Measurements from ENCODE around the gene NKIRAS1. TPM values are rescaled to one million over a fixed set of nuclear protein-coding genes. Genes with fewer than 3 reads are reported as not detected.
"Not testable (repeated sequence)": the region's sequence is repeated elsewhere in the genome, so short reads cannot be mapped to it uniquely, and the experiment has no call there.

NKIRAS1 gene
- total RNA-seq, 2 experiments from 2014 or later = 3.6 to 3.9 TPM

DNA sequence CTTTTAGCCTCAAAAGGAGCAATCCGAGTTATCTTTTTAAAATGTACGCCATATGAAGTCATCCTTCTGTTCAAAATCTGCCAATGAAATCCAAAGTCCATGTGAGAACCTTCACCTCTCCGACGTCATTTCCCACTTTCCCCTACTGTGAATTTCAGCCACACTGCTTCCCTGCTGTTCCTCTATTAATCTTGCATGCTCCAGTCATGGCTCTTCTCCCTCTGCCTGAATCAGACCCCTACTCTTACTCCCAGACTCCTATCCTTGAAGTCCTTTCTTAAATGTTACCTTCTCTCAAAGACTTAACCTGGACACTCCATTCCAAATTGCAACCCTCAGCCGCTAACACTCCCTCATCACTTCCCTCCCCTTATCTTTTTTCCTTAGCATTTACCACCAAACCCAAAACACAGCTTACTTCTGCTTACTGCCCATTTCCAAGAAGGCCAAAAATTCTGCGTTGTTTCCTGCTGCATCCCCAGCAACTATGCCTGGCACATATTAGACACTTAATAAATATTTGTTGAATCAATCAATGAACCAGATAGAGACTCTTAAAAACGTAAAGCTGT is 1.2 kb downstream of the NKIRAS1 start:
- Mint-ChIP-seq H3K9me3 (no peaks in the 10 kb centered on the region), H3K4me3 (peak overlapping the region; percentile 99), H3K36me3 (ENCODE audit: low read depth) (peaks cover 38% of the 10 kb centered on the region), H3K27me3 (peaks cover 2% of the 10 kb centered on the region), H3K4me1 (ENCODE audit: low read depth) (peaks cover 38% of the 10 kb centered on the region), H3K27ac (peak overlapping the region; percentile 99)
- ATAC-seq (no peak), DNase-seq (no peak)
- ChIA-PET POLR2A (interaction anchor here (0.6 to 5.0 kb wide), 16 partner anchors 7 to 107 kb away, joined by 3 to 60 read pairs (median 10); partner anchors contain the start of genes NR1D2 and UBE2E1), CTCF (interaction anchor here (0.7 to 1.2 kb wide), 3 partner anchors 10 to 18 kb away, joined by 3 read pairs; no protein-coding TSS in a partner anchor)
- intact Hi-C loops (cut with micrococcal nuclease) = loop anchor here (2.0 to 10.0 kb wide), 2 partner anchors 29 to 111 kb away; partner anchors contain the start of genes NR1D2 and UBE2E1
- TF ChIP-seq CTCF (IDR thresholded peaks at IDR 0.05) = no peak

GRCh38 chr3:23913873-23914743 is 2.7 kb downstream of the NKIRAS1 start:
- Mint-ChIP-seq H3K27me3 (peaks cover 2% of the 10 kb centered on the region), H3K9me3 (no peaks in the 10 kb centered on the region), H3K4me3 (no peak overlapping the region), H3K27ac (no peak overlapping the region), H3K4me1 (ENCODE audit: low read depth) (peaks cover 26% of the 10 kb centered on the region), H3K36me3 (ENCODE audit: low read depth) (peaks cover 27% of the 10 kb centered on the region)
- ATAC-seq (no peak), DNase-seq (no peak)
- no peak for TF ChIP-seq CTCF (IDR thresholded peaks at IDR 0.05)
- intact Hi-C loops (cut with micrococcal nuclease) = loop anchor here (10.0 kb wide), 1 partner anchor 109 kb away; the partner anchor contains the start of gene UBE2E1
- ChIA-PET CTCF (no interaction called here), POLR2A (interaction anchor here (1.5 kb wide), 1 partner anchor 9 kb away, joined by 3 read pairs; no protein-coding TSS in a partner anchor)

GRCh38 chr3:23913182-23913581 is 3.6 kb downstream of the NKIRAS1 start:
- DNase-seq = no peak
- no peak overlapping the region for H3K4me3 Mint-ChIP-seq
- H3K27me3 Mint-ChIP-seq = peaks cover 2% of the 10 kb centered on the region
- no peak overlapping the region for H3K27ac Mint-ChIP-seq
- TF ChIP-seq CTCF (IDR thresholded peaks at IDR 0.05) = no peak
- ChIA-PET POLR2A (no interaction called here), CTCF (no interaction called here)
- peaks cover 18% of the 10 kb centered on the region for H3K4me1 Mint-ChIP-seq (ENCODE audit: low read depth)
- H3K36me3 Mint-ChIP-seq (ENCODE audit: low read depth) = peaks cover 18% of the 10 kb centered on the region
- H3K9me3 Mint-ChIP-seq = no peaks in the 10 kb centered on the region
- intact Hi-C loops (cut with micrococcal nuclease) = loop anchor here (10.0 kb wide), 1 partner anchor 108 kb away; the partner anchor contains the start of gene UBE2E1
- ATAC-seq = no peak

GRCh38 chr3:23912335-23912734 is 4.5 kb downstream of the NKIRAS1 start:
- POLR2A ChIA-PET; DNase-seq; CTCF ChIA-PET; H3K9me3 Mint-ChIP-seq; H3K27me3 Mint-ChIP-seq; H3K36me3 Mint-ChIP-seq (ENCODE audit: low read depth); H3K4me3 Mint-ChIP-seq; H3K27ac Mint-ChIP-seq; ATAC-seq: not testable (repeated sequence)
- intact Hi-C loops (cut with micrococcal nuclease) = loop anchor here (10.0 kb wide), 1 partner anchor 108 kb away; the partner anchor contains the start of gene UBE2E1
- peaks cover 18% of the 10 kb centered on the region for H3K4me1 Mint-ChIP-seq (ENCODE audit: low read depth)

GRCh38 chr3:23911397-23911796 is 5.4 kb downstream of the NKIRAS1 start:
- Mint-ChIP-seq H3K4me3 (no peak overlapping the region), H3K4me1 (ENCODE audit: low read depth) (peaks cover 18% of the 10 kb centered on the region), H3K27ac (no peak overlapping the region), H3K9me3 (no peaks in the 10 kb centered on the region), H3K36me3 (ENCODE audit: low read depth) (peaks cover 6% of the 10 kb centered on the region), H3K27me3 (peaks cover 2% of the 10 kb centered on the region)
- intact Hi-C loops (cut with micrococcal nuclease) = loop anchor here (10.0 kb wide), 1 partner anchor 107 kb away; the partner anchor contains the start of gene UBE2E1
- no peak for TF ChIP-seq CTCF (IDR thresholded peaks at IDR 0.05)
- ATAC-seq (no peak), DNase-seq (no peak)
- POLR2A ChIA-PET = no interaction called here
- CTCF ChIA-PET = interaction anchor here (2.0 kb wide), 1 partner anchor 23 kb away, joined by 5 read pairs; no protein-coding TSS in a partner anchor
